Measurements from ENCODE around the gene MAGOHB.
A peak's percentile ranks its signal among the peaks of the same experiment; 100 is the strongest.
"Not testable (repeated sequence)": the region's sequence is repeated elsewhere in the genome, so short reads cannot be mapped to it uniquely, and the experiment has no call there.

MAGOHB gene

GRCh38 chr12:10613349-10614055 is at the start of gene MAGOHB:
MAGOHB (minus strand) TSS chr12:10613609; CDS start chr12:10613532, 77 bp downstream.
- peak; percentile 94 for DNase-seq

GRCh38 chr12:10661338-10661737 is 47.9 kb upstream of the MAGOHB start:
- DNase-seq, result no peak

- DNase-seq, result no peak
Measured at GRCh38 chr12:10654003-10654402, 40.6 kb upstream of the MAGOHB start.

- DNase-seq, result no peak
Measured at GRCh38 chr12:10652192-10652591, 38.8 kb upstream of the MAGOHB start.

GRCh38 chr12:10646576-10646975 is 33.2 kb upstream of the MAGOHB start:
- not testable (repeated sequence) for DNase-seq

- no peak for DNase-seq
Measured at GRCh38 chr12:10645910-10646309, 32.5 kb upstream of the MAGOHB start.

- no peak for DNase-seq
Measured at GRCh38 chr12:10641735-10642500, 28.5 kb upstream of the MAGOHB start.

GRCh38 chr12:10638728-10639127 is 25.3 kb upstream of the MAGOHB start:
- DNase-seq, result no peak

GRCh38 chr12:10636611-10637010 is 23.2 kb upstream of the MAGOHB start:
- DNase-seq, result no peak

- DNase-seq, result no peak
Measured at GRCh38 chr12:10636124-10636523, 22.7 kb upstream of the MAGOHB start.

GRCh38 chr12:10635306-10635705 is 21.9 kb upstream of the MAGOHB start:
- DNase-seq, result no peak

GRCh38 chr12:10634427-10634826 is 21.0 kb upstream of the MAGOHB start:
- no peak for DNase-seq

GRCh38 chr12:10633541-10633940 is 20.1 kb upstream of the MAGOHB start:
- DNase-seq, result no peak

- DNase-seq, result no peak
Measured at GRCh38 chr12:10632226-10632625, 18.8 kb upstream of the MAGOHB start.

GRCh38 chr12:10624605-10625004 is 11.2 kb upstream of the MAGOHB start:
- DNase-seq, result no peak

GRCh38 chr12:10623131-10623530 is 9.7 kb upstream of the MAGOHB start:
- DNase-seq, result no peak

- no peak for DNase-seq
Measured at GRCh38 chr12:10621278-10621677, 7.9 kb upstream of the MAGOHB start.

GRCh38 chr12:10620078-10620779 is 6.8 kb upstream of the MAGOHB start:
- no peak for DNase-seq

GRCh38 chr12:10618338-10618987 is 5.1 kb upstream of the MAGOHB start:
- DNase-seq, result no peak

GRCh38 chr12:10617863-10618262 is 4.5 kb upstream of the MAGOHB start:
- no peak for DNase-seq

GRCh38 chr12:10615532-10615931 is 2.1 kb upstream of the MAGOHB start:
- DNase-seq, result no peak

- DNase-seq, result no peak
Measured at GRCh38 chr12:10614056-10614370, 604 bp upstream of the MAGOHB start.

- DNase-seq, result no peak
Measured at GRCh38 chr12:10612984-10613348, 443 bp downstream of the MAGOHB start.

- DNase-seq, result no peak
Measured at GRCh38 chr12:10612110-10612509, 1.3 kb downstream of the MAGOHB start.

All from NCI-H774 (cell line).